ENCODE measurements around the gene BCL11A. TPM values are rescaled to one million over a fixed set of nuclear protein-coding genes. Genes with fewer than 3 reads are reported as not detected.

The BCL11A gene
- 2.2 and 2.3 TPM in 2 replicates for total RNA-seq
- long read RNA-seq = 0 reads

DNA sequence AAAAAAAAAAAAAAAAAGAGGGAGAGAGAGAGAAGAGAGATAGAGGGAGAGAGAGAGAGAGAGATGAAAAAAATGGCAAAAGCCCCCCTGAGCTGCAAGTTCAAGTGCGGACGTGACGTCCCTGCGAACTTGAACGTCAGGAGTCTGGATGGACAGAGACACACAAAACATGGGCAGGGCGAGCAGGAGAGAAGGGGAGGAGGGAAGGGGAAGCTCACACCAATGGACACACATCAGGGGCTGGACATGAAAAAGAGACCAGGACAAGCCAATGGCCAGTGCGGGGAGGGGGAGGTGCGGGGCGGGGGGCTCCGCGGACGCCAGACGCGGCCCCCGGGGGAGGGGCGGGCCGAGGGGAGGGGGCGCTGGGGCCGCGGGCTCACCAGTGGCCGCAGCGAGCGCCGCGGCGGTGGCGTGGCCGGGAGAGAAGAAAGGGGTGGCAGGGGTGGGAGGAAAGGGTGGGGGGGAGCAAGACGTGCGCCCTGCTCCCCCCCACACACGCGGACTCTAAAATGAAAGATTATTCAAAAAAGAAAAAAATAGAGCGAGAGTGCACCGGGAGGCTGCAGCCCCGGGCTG is at the start of gene BCL11A:
BCL11A (minus strand) TSS at position 160 of the 579 bp plus-strand sequence. CDS start 384 bp downstream, outside the sequence.
- peak within 1 kb of the TSS; percentile 97 for H3K4me3 Mint-ChIP-seq
- no peaks in the 10 kb centered on the region for H3K36me3 Mint-ChIP-seq (ENCODE audit: low read depth)
- no peaks in the 10 kb centered on the region for H3K9me3 Mint-ChIP-seq
- TF ChIP-seq, protein P1, sequence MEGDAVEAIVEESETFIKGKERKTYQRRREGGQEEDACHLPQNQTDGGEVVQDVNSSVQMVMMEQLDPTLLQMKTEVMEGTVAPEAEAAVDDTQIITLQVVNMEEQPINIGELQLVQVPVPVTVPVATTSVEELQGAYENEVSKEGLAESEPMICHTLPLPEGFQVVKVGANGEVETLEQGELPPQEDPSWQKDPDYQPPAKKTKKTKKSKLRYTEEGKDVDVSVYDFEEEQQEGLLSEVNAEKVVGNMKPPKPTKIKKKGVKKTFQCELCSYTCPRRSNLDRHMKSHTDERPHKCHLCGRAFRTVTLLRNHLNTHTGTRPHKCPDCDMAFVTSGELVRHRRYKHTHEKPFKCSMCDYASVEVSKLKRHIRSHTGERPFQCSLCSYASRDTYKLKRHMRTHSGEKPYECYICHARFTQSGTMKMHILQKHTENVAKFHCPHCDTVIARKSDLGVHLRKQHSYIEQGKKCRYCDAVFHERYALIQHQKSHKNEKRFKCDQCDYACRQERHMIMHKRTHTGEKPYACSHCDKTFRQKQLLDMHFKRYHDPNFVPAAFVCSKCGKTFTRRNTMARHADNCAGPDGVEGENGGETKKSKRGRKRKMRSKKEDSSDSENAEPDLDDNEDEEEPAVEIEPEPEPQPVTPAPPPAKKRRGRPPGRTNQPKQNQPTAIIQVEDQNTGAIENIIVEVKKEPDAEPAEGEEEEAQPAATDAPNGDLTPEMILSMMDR (conservative IDR thresholded peaks at IDR 0.05) = no peak
- peaks cover 97% of the 10 kb centered on the region for H3K27me3 Mint-ChIP-seq (ENCODE audit: low read depth)
- peaks cover 46% of the 10 kb centered on the region for H3K4me1 Mint-ChIP-seq
- H3K27ac Mint-ChIP-seq (ENCODE audit: unreplicated experiment) = no peak within 1 kb of the TSS
- DNase-seq (ENCODE audit: low read depth, low spot score) = peak; percentile 61

GRCh38 chr2:60602828-60603532 is 49.5 kb upstream of the BCL11A start:
- H3K36me3 Mint-ChIP-seq (ENCODE audit: low read depth) = no peaks in the 10 kb centered on the region
- TF ChIP-seq, protein P1 (conservative IDR thresholded peaks at IDR 0.05) = no peak
- H3K4me3 Mint-ChIP-seq = no peak overlapping the region
- peaks cover 3% of the 10 kb centered on the region for H3K9me3 Mint-ChIP-seq
- no peak for DNase-seq (ENCODE audit: low read depth, low spot score)
- peaks cover 7% of the 10 kb centered on the region for H3K4me1 Mint-ChIP-seq
- no peak overlapping the region for H3K27ac Mint-ChIP-seq (ENCODE audit: unreplicated experiment)
- H3K27me3 Mint-ChIP-seq (ENCODE audit: low read depth) = no peaks in the 10 kb centered on the region

DNA sequence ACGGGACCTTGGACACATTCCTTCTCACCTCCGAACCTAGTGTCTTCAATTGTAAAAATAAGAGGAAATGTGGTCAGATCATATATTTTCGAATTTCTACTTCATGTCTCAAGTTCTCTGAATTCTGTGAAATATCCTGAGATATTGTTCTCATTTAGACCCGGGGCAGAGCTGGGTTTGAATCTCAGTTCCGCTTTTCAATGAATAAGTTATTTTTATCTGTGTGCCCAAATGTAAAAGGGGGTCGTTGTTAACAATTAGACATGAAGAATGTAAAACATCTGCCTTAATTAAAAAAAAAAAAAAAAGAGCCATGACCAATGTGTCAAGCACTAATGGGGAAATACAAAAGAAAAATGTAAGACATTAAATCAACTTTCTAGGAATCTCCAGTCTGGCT is 48.9 kb upstream of the BCL11A start:
- Mint-ChIP-seq H3K9me3 (peaks cover 3% of the 10 kb centered on the region), H3K36me3 (ENCODE audit: low read depth) (no peaks in the 10 kb centered on the region), H3K4me1 (peaks cover 7% of the 10 kb centered on the region), H3K27me3 (ENCODE audit: low read depth) (no peaks in the 10 kb centered on the region), H3K27ac (ENCODE audit: unreplicated experiment) (no peak overlapping the region), H3K4me3 (no peak overlapping the region)
- DNase-seq (ENCODE audit: low read depth, low spot score) = no peak
- TF ChIP-seq, protein P1 (conservative IDR thresholded peaks at IDR 0.05) = no peak

- H3K36me3 Mint-ChIP-seq (ENCODE audit: low read depth) = no peaks in the 10 kb centered on the region
- DNase-seq (ENCODE audit: low read depth, low spot score) = no peak
- peaks cover 2% of the 10 kb centered on the region for H3K27me3 Mint-ChIP-seq (ENCODE audit: low read depth)
- peaks cover 3% of the 10 kb centered on the region for H3K9me3 Mint-ChIP-seq
- TF ChIP-seq, protein P1 (conservative IDR thresholded peaks at IDR 0.05) = no peak
- H3K27ac Mint-ChIP-seq (ENCODE audit: unreplicated experiment) = no peak overlapping the region
- H3K4me3 Mint-ChIP-seq = no peak overlapping the region
- H3K4me1 Mint-ChIP-seq = peaks cover 6% of the 10 kb centered on the region
Measured at GRCh38 chr2:60598271-60598670, 44.8 kb upstream of the BCL11A start.

DNA sequence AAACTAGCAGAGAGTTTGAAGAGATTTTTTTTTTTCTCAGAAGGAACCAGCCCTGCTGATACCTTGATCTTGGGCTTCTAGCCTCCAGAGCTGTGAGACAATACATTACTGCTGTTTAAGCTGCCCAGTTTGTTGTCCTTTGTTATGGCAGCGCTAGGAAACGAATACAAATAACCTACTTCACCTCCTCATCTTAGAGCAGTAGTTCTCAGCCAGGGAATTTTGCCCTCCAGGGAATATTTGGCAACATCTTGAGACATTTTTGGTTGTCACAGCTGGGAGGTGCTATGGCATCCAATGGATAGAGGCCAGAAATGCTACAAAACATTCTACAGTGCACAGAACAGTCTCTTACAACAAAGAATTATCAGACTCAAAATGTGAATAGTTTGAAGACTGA is 43.9 kb upstream of the BCL11A start:
- Mint-ChIP-seq H3K9me3 (peaks cover 8% of the 10 kb centered on the region), H3K4me3 (no peak overlapping the region), H3K4me1 (no peaks in the 10 kb centered on the region), H3K27ac (ENCODE audit: unreplicated experiment) (no peak overlapping the region), H3K27me3 (ENCODE audit: low read depth) (peaks cover 2% of the 10 kb centered on the region), H3K36me3 (ENCODE audit: low read depth) (peaks cover 3% of the 10 kb centered on the region)
- no peak for DNase-seq (ENCODE audit: low read depth, low spot score)
- TF ChIP-seq, protein P1 (conservative IDR thresholded peaks at IDR 0.05) = no peak

Data from neural crest cell (in vitro differentiated cells).